Neuronal stem cell (in vitro differentiated cells): ENCODE results near the gene SLC45A2.
"Not testable (repeated sequence)": the region's sequence is repeated elsewhere in the genome, so short reads cannot be mapped to it uniquely, and the experiment has no call there.

ENCODE experiments used
- DNase-seq: peaks from one replicate; pipeline ENCODE4 v3.0.0-alpha.2; 2013; ENCODE audit warnings: low spot score
- H2AFZ ChIP-seq: one replicate; pipeline ENCODE4 v1.6.1; 2013; ENCODE audit warnings: mild to moderate bottlenecking, low read length, inconsistent platforms
- H2AK5ac ChIP-seq: 2 replicates; pipeline ENCODE4 v1.6.1; 2013; ENCODE audit warnings: low read depth, mild to moderate bottlenecking, inconsistent platforms, low read length, moderate library complexity, mixed read lengths
- H2BK120ac ChIP-seq: 2 replicates; pipeline ENCODE4 v1.6.1; 2013; ENCODE audit warnings: low read depth, mild to moderate bottlenecking, inconsistent platforms, low read length, moderate library complexity, mixed read lengths
- H2BK12ac ChIP-seq: one replicate; pipeline ENCODE4 v1.6.1; 2013; ENCODE audit warnings: low read length, inconsistent platforms
- H2BK15ac ChIP-seq: 2 replicates; pipeline ENCODE4 v1.6.1; 2013; ENCODE audit warnings: mild to moderate bottlenecking, low read length, inconsistent platforms, mixed read lengths
- H2BK5ac ChIP-seq: one replicate; pipeline ENCODE4 v1.6.1; 2013; ENCODE audit warnings: inconsistent platforms, mild to moderate bottlenecking, low read length, moderate library complexity
- H3K14ac ChIP-seq: one replicate; pipeline ENCODE4 v1.6.1; 2013; ENCODE audit warnings: low read length, inconsistent platforms
- H3K18ac ChIP-seq: 2 replicates; pipeline ENCODE4 v1.6.1; 2013; ENCODE audit warnings: low read length, inconsistent platforms
- H3K23ac ChIP-seq: 2 replicates; pipeline ENCODE4 v1.6.1; 2013; ENCODE audit warnings: low read depth, mild to moderate bottlenecking, mixed read lengths, low read length, inconsistent platforms; ENCODE audit not compliant: poor library complexity
- H3K27ac ChIP-seq: replicated peaks from 3 replicates; pipeline ENCODE4 v1.5.1; 2013; ENCODE audit warnings: low read length, inconsistent platforms
- H3K27me3 ChIP-seq, 3 experiments: 2 replicates each; pipeline ENCODE4 v1.6.1; 2013; ENCODE audit warnings: low read length in 3 of 3, mild to moderate bottlenecking in 2 of 3, inconsistent platforms in 1 of 3, low read depth in 1 of 3, mixed read lengths in 1 of 3, moderate library complexity in 1 of 3; ENCODE audit not compliant: control insufficient read depth in 3 of 3, insufficient read depth in 3 of 3
- H3K36me3 ChIP-seq, 2 donors: replicated peaks in 1 of 2; 2 replicates each; pipeline ENCODE4 v1.6.1; 2013; ENCODE audit warnings: low read length in 2 of 2; ENCODE audit not compliant: control insufficient read depth in 2 of 2, insufficient read depth in 2 of 2
- H3K4ac ChIP-seq: 2 replicates; pipeline ENCODE4 v1.6.1; 2013; ENCODE audit warnings: inconsistent platforms, mild to moderate bottlenecking, low read length, moderate library complexity
- H3K4me1 ChIP-seq, 2 donors: 1 replicate in 1 of 2; 2 replicates in 1 of 2; pipeline ENCODE4 v1.6.1; 2013; ENCODE audit warnings: low read length in 2 of 2, low read depth in 1 of 2; ENCODE audit not compliant: control insufficient read depth in 2 of 2, insufficient read depth in 1 of 2
- H3K4me2 ChIP-seq: one replicate; pipeline ENCODE4 v1.6.1; 2013; ENCODE audit warnings: mild to moderate bottlenecking, low read length, inconsistent platforms; ENCODE audit not compliant: insufficient read depth, poor library complexity, severe bottlenecking
- H3K4me3 ChIP-seq, 2 donors: 2 replicates each; pipeline ENCODE4 v1.5.1; 2013; ENCODE audit warnings: low read length in 2 of 2, mild to moderate bottlenecking in 2 of 2, inconsistent platforms in 1 of 2, moderate library complexity in 1 of 2
- H3K79me1 ChIP-seq: one replicate; pipeline ENCODE4 v1.6.1; 2013; ENCODE audit warnings: low read depth, mild to moderate bottlenecking, inconsistent platforms, low read length, moderate library complexity
- H3K9ac ChIP-seq: one replicate; pipeline ENCODE4 v1.6.1; 2013; ENCODE audit warnings: mild to moderate bottlenecking, low read depth, low read length, inconsistent platforms; ENCODE audit not compliant: poor library complexity
- H3K9me3 ChIP-seq, 2 donors: replicated peaks in 1 of 2; 2 replicates each; pipeline versions ENCODE3 to v1.6.1; 2013; ENCODE audit warnings: low read length in 2 of 2, mild to moderate bottlenecking in 2 of 2, inconsistent platforms in 1 of 2, low read depth in 1 of 2, mixed read lengths in 1 of 2, moderate library complexity in 1 of 2; ENCODE audit not compliant: control insufficient read depth in 2 of 2, insufficient read depth in 1 of 2
- H4K8ac ChIP-seq: one replicate; pipeline ENCODE4 v1.6.1; 2013; ENCODE audit warnings: low read depth, mild to moderate bottlenecking, inconsistent platforms, low read length, moderate library complexity
- H4K91ac ChIP-seq: one replicate; pipeline ENCODE4 v1.6.1; 2013; ENCODE audit warnings: low read length, low read depth, mild to moderate bottlenecking, inconsistent platforms; ENCODE audit not compliant: poor library complexity
- WGBS, 2 donors: extraction: QIAGEN DNeasy Blood & Tissue Kit; methylation state at CpG; one replicate each; pipeline ENCODE4 v1.1.7; 2013; ENCODE audit warnings: missing lambda C conversion rate in 2 of 2, mixed read lengths in 1 of 2; ENCODE audit not compliant: insufficient read length in 2 of 2, insufficient replicate concordance in 1 of 2; ENCODE audit errors: extremely low coverage in 2 of 2; 5-methylcytosine and 5-hydroxymethylcytosine counted together

Gene SLC45A2

DNA sequence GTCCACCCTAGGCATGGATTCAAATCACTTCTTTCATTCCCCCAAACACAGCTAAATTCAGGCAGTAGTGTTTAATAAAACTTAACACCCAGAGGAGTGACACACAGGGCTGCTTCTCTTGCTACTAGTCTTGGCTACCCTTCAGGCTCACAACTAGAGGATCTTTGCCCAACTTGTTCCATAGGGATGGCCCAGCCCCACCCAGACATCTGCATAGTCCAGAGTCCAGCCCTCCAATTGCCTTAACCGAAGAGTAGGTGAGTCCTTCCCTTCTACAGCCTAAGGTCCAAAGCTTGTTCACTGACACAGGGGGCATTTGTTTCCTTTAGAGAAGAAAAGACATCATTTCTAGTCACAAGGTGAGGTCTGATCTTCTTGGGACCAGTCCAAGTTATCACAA lies 63.5 kb downstream of the SLC45A2 start:
- no peaks in the 10 kb centered on the region for H3K79me1 ChIP-seq
- H2BK120ac ChIP-seq, result no peak overlapping the region
- peaks cover 0 to 38% (median 0%) of the 10 kb centered on the region in 3 experiments for H3K27me3 ChIP-seq
- no peak overlapping the region for H3K9ac ChIP-seq
- no peak overlapping the region for H3K14ac ChIP-seq
- H3K36me3 ChIP-seq, result no peaks in the 10 kb centered on the region
- H3K9me3 ChIP-seq, result peaks cover 0 to 3% of the 10 kb centered on the region in 2 donors
- no CpG with 5 or more reads among the region's 1 CpG for WGBS, 2 donors
- H2BK15ac ChIP-seq, result no peak overlapping the region
- H3K27ac ChIP-seq, result no peak overlapping the region
- H2AFZ ChIP-seq, result no peak overlapping the region
- H3K4me3 ChIP-seq, result no peak overlapping the region
- H2AK5ac ChIP-seq, result no peak overlapping the region
- no peak overlapping the region for H2BK5ac ChIP-seq
- DNase-seq, result no peak
- H4K8ac ChIP-seq, result no peak overlapping the region
- no peak overlapping the region for H3K18ac ChIP-seq
- H4K91ac ChIP-seq, result no peak overlapping the region
- H3K4me2 ChIP-seq, result no peak overlapping the region
- no peaks in the 10 kb centered on the region for H3K4me1 ChIP-seq
- no peak overlapping the region for H2BK12ac ChIP-seq
- H3K4ac ChIP-seq, result no peak overlapping the region
- no peak overlapping the region for H3K23ac ChIP-seq

DNA sequence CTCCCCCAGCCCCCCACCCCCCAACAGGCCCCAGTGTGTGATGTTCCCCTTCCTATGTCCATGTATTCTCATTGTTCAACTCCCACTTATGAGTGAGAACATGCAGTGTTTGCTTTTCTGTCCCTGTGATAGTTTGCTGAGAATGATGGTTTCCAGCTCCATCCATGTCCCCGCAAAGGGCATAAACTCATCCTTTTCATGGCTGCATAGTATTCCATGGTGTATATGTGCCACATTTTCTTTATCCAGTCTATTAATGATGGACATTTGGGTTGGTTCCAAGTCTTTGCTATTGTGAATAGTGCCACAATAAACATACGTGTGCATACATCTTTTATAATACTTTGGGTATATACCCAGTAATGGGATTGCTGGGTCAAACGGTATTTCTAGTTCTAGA lies 69.6 kb downstream of the SLC45A2 start:
- not testable (repeated sequence) for H3K4me3 ChIP-seq, H2BK15ac ChIP-seq, H3K79me1 ChIP-seq, H2BK120ac ChIP-seq, H2AFZ ChIP-seq, H3K9ac ChIP-seq, H3K9me3 ChIP-seq, H3K18ac ChIP-seq, H2AK5ac ChIP-seq, H4K8ac ChIP-seq, H2BK12ac ChIP-seq, H3K14ac ChIP-seq, H3K4me2 ChIP-seq, DNase-seq, H3K4ac ChIP-seq, H3K23ac ChIP-seq, H3K27ac ChIP-seq, H3K4me1 ChIP-seq, H3K36me3 ChIP-seq, H4K91ac ChIP-seq, H3K27me3 ChIP-seq, H2BK5ac ChIP-seq
- no CpG with 5 or more reads among the region's 3 CpGs for WGBS, 2 donors

GRCh38 chr5:33906248-33906647 lies 78.2 kb downstream of the SLC45A2 start:
- H3K27ac ChIP-seq, H3K79me1 ChIP-seq, H2BK12ac ChIP-seq, H4K8ac ChIP-seq, H3K4me2 ChIP-seq, H4K91ac ChIP-seq, H2BK120ac ChIP-seq, H3K18ac ChIP-seq, H3K9ac ChIP-seq, H3K4me3 ChIP-seq, H3K23ac ChIP-seq, H3K36me3 ChIP-seq, H3K4me1 ChIP-seq, H2AFZ ChIP-seq, H2BK15ac ChIP-seq, H3K14ac ChIP-seq, H3K4ac ChIP-seq, DNase-seq, H2AK5ac ChIP-seq, H3K27me3 ChIP-seq, H2BK5ac ChIP-seq: not testable (repeated sequence)
- H3K9me3 ChIP-seq, result peaks cover 2 to 18% of the 10 kb centered on the region in 2 donors
- no CpG with 5 or more reads among the region's 7 CpGs for WGBS, 2 donors

DNA sequence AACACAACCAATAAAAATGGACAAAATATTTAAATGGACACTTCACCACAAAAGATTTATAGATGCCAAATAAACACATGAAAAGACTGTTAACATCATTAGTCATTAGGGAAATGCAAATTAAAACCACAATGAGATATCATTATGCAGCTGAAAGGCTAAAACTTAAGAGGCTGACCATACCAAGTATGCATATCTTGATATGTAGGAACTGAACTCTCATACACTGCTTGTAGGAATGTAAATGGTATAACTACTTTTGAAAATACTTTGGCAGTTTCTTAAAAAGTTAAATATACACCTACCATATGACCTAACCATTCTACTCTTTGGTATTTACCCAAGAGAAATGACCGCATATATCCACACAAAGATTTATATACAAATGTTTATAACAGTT lies 79.1 kb downstream of the SLC45A2 start:
- H4K91ac ChIP-seq, result no peak overlapping the region
- no peak overlapping the region for H2BK15ac ChIP-seq
- H3K9me3 ChIP-seq, result peaks cover 2 to 18% of the 10 kb centered on the region in 2 donors
- H3K4me1 ChIP-seq, result no peaks in the 10 kb centered on the region
- no peaks in the 10 kb centered on the region for H3K36me3 ChIP-seq
- no peak overlapping the region for H3K23ac ChIP-seq
- no peak overlapping the region for H3K18ac ChIP-seq
- DNase-seq, result no peak
- no peak overlapping the region for H3K14ac ChIP-seq
- H3K9ac ChIP-seq, result no peak overlapping the region
- H2BK120ac ChIP-seq, result no peak overlapping the region
- no peak overlapping the region for H4K8ac ChIP-seq
- H3K4me3 ChIP-seq, result no peak overlapping the region
- no peak overlapping the region for H2AFZ ChIP-seq
- no peak overlapping the region for H2BK5ac ChIP-seq
- H3K4ac ChIP-seq, result no peak overlapping the region
- H2BK12ac ChIP-seq, result no peak overlapping the region
- H3K27ac ChIP-seq, result no peak overlapping the region
- no peak overlapping the region for H2AK5ac ChIP-seq
- H3K27me3 ChIP-seq, result peaks cover 0 to 3% (median 0%) of the 10 kb centered on the region in 3 experiments
- H3K4me2 ChIP-seq, result no peak overlapping the region
- WGBS, 2 donors, result no CpG with 5 or more reads among the region's 1 CpG
- H3K79me1 ChIP-seq, result no peaks in the 10 kb centered on the region
